Activated T-helper 2 cell treated with anti-CD3 and anti-CD28 coated beads, Interferon-gamma antibody, Interleukin-2, Interleukin-4, amounts not matched to agents 10 μg/mL and 5 μg/mL and 100 μg/mL, durations not matched to agents 14 hours and 24 hours and 36 hours (primary cell): ENCODE measurements around the gene SKIL. TPM values are rescaled to one million over a fixed set of nuclear protein-coding genes. Genes with fewer than 3 reads are reported as not detected.

Experiments
- DNase-seq: peaks from one replicate; pipeline ENCODE4 v3.0.0; 2021; ENCODE audit warnings: low spot score
- H3K27ac Mint-ChIP-seq: one replicate; pipeline ENCODE4 v1.8.0; 2021; ENCODE audit warnings: mixed read lengths
- H3K27me3 Mint-ChIP-seq: one replicate; pipeline ENCODE4 v1.8.0; 2021; ENCODE audit warnings: low read depth, mixed read lengths
- H3K36me3 Mint-ChIP-seq: one replicate; pipeline ENCODE4 v1.8.0; 2021; ENCODE audit warnings: low read depth, mixed read lengths
- H3K4me1 Mint-ChIP-seq: one replicate; pipeline ENCODE4 v1.8.0; 2021; ENCODE audit warnings: low read depth, mixed read lengths
- H3K4me3 Mint-ChIP-seq: one replicate; pipeline ENCODE4 v1.8.0; 2021; ENCODE audit warnings: low read depth, mild to moderate bottlenecking, moderate library complexity, mixed read lengths
- H3K9me3 Mint-ChIP-seq: one replicate; pipeline ENCODE4 v1.8.0; 2021; ENCODE audit warnings: mixed read lengths
- intact Hi-C: fragments of 100-400 bp; cut with micrococcal nuclease; formaldehyde crosslinking; loops from one replicate; pipeline ENCODE4 v1.15.1; 2023
- total RNA-seq: library from RNA; stranded (reverse); gene quantifications from 2 replicates; pipeline ENCODE4 v1.2.3, GENCODE V29; 2022

Gene SKIL
- total RNA-seq, 1 donor from 2014 or later: 31.2 TPM

- peaks cover 8% of the 10 kb centered on the region for H3K27me3 Mint-ChIP-seq
- no peak for DNase-seq
Observed at GRCh38 chr3:170355738-170356595, 1.5 kb upstream of the SKIL start.

GRCh38 chr3:170356596-170357175 lies 829 bp upstream of the SKIL start:
- H3K4me3 Mint-ChIP-seq: peak overlapping the region; percentile 59
- H3K9me3 Mint-ChIP-seq: no peaks in the 10 kb centered on the region
- no peak overlapping the region for H3K27ac Mint-ChIP-seq
- peaks cover 8% of the 10 kb centered on the region for H3K27me3 Mint-ChIP-seq
- no peak for DNase-seq
- H3K4me1 Mint-ChIP-seq: peaks cover 27% of the 10 kb centered on the region
- intact Hi-C loops: loop anchor here (1.0 to 5.0 kb wide), 6 partner anchors 44 to 584 kb away; partner anchors contain the start of genes MYNN, PHC3, PRKCI and RPL22L1
- H3K36me3 Mint-ChIP-seq: peaks cover 31% of the 10 kb centered on the region

More at GRCh38 chr3:170355738-170356595, 1.5 kb upstream of the SKIL start:
- H3K9me3 Mint-ChIP-seq: no peaks in the 10 kb centered on the region
- peak overlapping the region; percentile 66 for H3K4me3 Mint-ChIP-seq
- peaks cover 25% of the 10 kb centered on the region for H3K4me1 Mint-ChIP-seq
- intact Hi-C loops: loop anchor here (5.0 kb wide), 3 partner anchors 44 to 584 kb away; partner anchors contain the start of genes MYNN and SEC62
- H3K36me3 Mint-ChIP-seq: peaks cover 24% of the 10 kb centered on the region
- peak overlapping the region; percentile 70 for H3K27ac Mint-ChIP-seq

- Mint-ChIP-seq H3K27me3 (peaks cover 8% of the 10 kb centered on the region), H3K36me3 (peaks cover 38% of the 10 kb centered on the region), H3K9me3 (no peaks in the 10 kb centered on the region), H3K27ac (peak overlapping the region; percentile 71), H3K4me3 (peak overlapping the region; percentile 81), H3K4me1 (peaks cover 28% of the 10 kb centered on the region)
- DNase-seq: peak; percentile 56
- intact Hi-C loops: loop anchor here (5.0 kb wide), 3 partner anchors 46 to 586 kb away; partner anchors contain the start of genes MYNN and SEC62
Observed at GRCh38 chr3:170358042-170359010, 811 bp downstream of the SKIL start.

GRCh38 chr3:170359178-170359704 lies 1.7 kb downstream of the SKIL start:
- no peaks in the 10 kb centered on the region for H3K9me3 Mint-ChIP-seq
- H3K36me3 Mint-ChIP-seq: peaks cover 45% of the 10 kb centered on the region
- H3K4me1 Mint-ChIP-seq: peaks cover 25% of the 10 kb centered on the region
- H3K27me3 Mint-ChIP-seq: peaks cover 4% of the 10 kb centered on the region
- peak overlapping the region; percentile 81 for H3K4me3 Mint-ChIP-seq
- intact Hi-C loops: loop anchor here (5.0 kb wide), 3 partner anchors 47 to 587 kb away; partner anchors contain the start of genes MYNN and SEC62
- no peak overlapping the region for H3K27ac Mint-ChIP-seq
- DNase-seq: no peak

GRCh38 chr3:170360466-170360865 lies 3.0 kb downstream of the SKIL start:
- H3K4me1 Mint-ChIP-seq: peaks cover 29% of the 10 kb centered on the region
- intact Hi-C loops: no loop called here

GRCh38 chr3:170360916-170361315 lies 3.4 kb downstream of the SKIL start:
- peaks cover 54% of the 10 kb centered on the region for H3K36me3 Mint-ChIP-seq
- H3K4me3 Mint-ChIP-seq: no peak overlapping the region
- H3K4me1 Mint-ChIP-seq: peaks cover 27% of the 10 kb centered on the region
- no peak for DNase-seq
- intact Hi-C loops: no loop called here
- no peak overlapping the region for H3K27ac Mint-ChIP-seq
- H3K27me3 Mint-ChIP-seq: no peaks in the 10 kb centered on the region
- H3K9me3 Mint-ChIP-seq: no peaks in the 10 kb centered on the region

More at GRCh38 chr3:170360466-170360865, 3.0 kb downstream of the SKIL start:
- DNase-seq: no peak
- Mint-ChIP-seq H3K36me3 (peaks cover 54% of the 10 kb centered on the region), H3K4me3 (no peak overlapping the region), H3K27ac (no peak overlapping the region), H3K27me3 (no peaks in the 10 kb centered on the region), H3K9me3 (no peaks in the 10 kb centered on the region)

- no peak for DNase-seq
- intact Hi-C loops: no loop called here
- H3K27me3 Mint-ChIP-seq: no peaks in the 10 kb centered on the region
- H3K4me1 Mint-ChIP-seq: peaks cover 23% of the 10 kb centered on the region
- no peaks in the 10 kb centered on the region for H3K9me3 Mint-ChIP-seq
- no peak overlapping the region for H3K4me3 Mint-ChIP-seq
- H3K36me3 Mint-ChIP-seq: peaks cover 54% of the 10 kb centered on the region
- H3K27ac Mint-ChIP-seq: no peak overlapping the region
Observed at GRCh38 chr3:170361711-170362110, 4.2 kb downstream of the SKIL start.

GRCh38 chr3:170363471-170363994 lies 6.0 kb downstream of the SKIL start:
- Mint-ChIP-seq H3K4me3 (no peak overlapping the region), H3K4me1 (peaks cover 23% of the 10 kb centered on the region)
- intact Hi-C loops: no loop called here

GRCh38 chr3:170364965-170365364 lies 7.5 kb downstream of the SKIL start:
- no peak overlapping the region for H3K4me3 Mint-ChIP-seq
- H3K27ac Mint-ChIP-seq: no peak overlapping the region
- no peaks in the 10 kb centered on the region for H3K27me3 Mint-ChIP-seq
- DNase-seq: no peak
- H3K36me3 Mint-ChIP-seq: peaks cover 43% of the 10 kb centered on the region
- H3K9me3 Mint-ChIP-seq: no peaks in the 10 kb centered on the region
- peaks cover 17% of the 10 kb centered on the region for H3K4me1 Mint-ChIP-seq
- intact Hi-C loops: no loop called here

More at GRCh38 chr3:170363471-170363994, 6.0 kb downstream of the SKIL start:
- Mint-ChIP-seq H3K9me3 (no peaks in the 10 kb centered on the region), H3K27ac (no peak overlapping the region), H3K36me3 (peaks cover 54% of the 10 kb centered on the region), H3K27me3 (no peaks in the 10 kb centered on the region)
- no peak for DNase-seq

- Mint-ChIP-seq H3K4me3 (no peak overlapping the region), H3K27me3 (no peaks in the 10 kb centered on the region), H3K27ac (no peak overlapping the region), H3K9me3 (no peaks in the 10 kb centered on the region), H3K4me1 (peaks cover 12% of the 10 kb centered on the region), H3K36me3 (peaks cover 31% of the 10 kb centered on the region)
- DNase-seq: no peak
- intact Hi-C loops: no loop called here
Observed at GRCh38 chr3:170367797-170368196, 10.3 kb downstream of the SKIL start.

GRCh38 chr3:170368921-170369320 lies 11.4 kb downstream of the SKIL start:
- H3K27ac Mint-ChIP-seq: no peak overlapping the region
- H3K4me1 Mint-ChIP-seq: peaks cover 12% of the 10 kb centered on the region
- peaks cover 24% of the 10 kb centered on the region for H3K36me3 Mint-ChIP-seq
- no peaks in the 10 kb centered on the region for H3K9me3 Mint-ChIP-seq
- no peaks in the 10 kb centered on the region for H3K27me3 Mint-ChIP-seq
- H3K4me3 Mint-ChIP-seq: no peak overlapping the region
- intact Hi-C loops: no loop called here
- DNase-seq: no peak
